OCI-LY7 (cell line): ENCODE data around the gene CLEC16A.

Experiments
- EZH2phosphoT487 ChIP-seq: fragments of 200-600 bp; sonication (generic); IDR thresholded peaks from 2 replicates; pipeline ENCODE4 v1.6.1; 2018; ENCODE audit warnings: low read depth, borderline replicate concordance, mild to moderate bottlenecking, mixed run types, antibody characterized with exemption, low read length, moderate library complexity, mixed read lengths
- TF ChIP-seq, protein P1 (sequence below): fragments of 200-600 bp; sonication (generic); conservative IDR thresholded peaks from 2 replicates; pipeline ENCODE4 v1.5.1; 2014; ENCODE audit warnings: mild to moderate bottlenecking, antibody characterized with exemption, low read length, moderate library complexity, mixed read lengths

GRCh38 chr16:10981697-10982216, 37.4 kb downstream of the CLEC16A start:
- TF ChIP-seq, protein P1, sequence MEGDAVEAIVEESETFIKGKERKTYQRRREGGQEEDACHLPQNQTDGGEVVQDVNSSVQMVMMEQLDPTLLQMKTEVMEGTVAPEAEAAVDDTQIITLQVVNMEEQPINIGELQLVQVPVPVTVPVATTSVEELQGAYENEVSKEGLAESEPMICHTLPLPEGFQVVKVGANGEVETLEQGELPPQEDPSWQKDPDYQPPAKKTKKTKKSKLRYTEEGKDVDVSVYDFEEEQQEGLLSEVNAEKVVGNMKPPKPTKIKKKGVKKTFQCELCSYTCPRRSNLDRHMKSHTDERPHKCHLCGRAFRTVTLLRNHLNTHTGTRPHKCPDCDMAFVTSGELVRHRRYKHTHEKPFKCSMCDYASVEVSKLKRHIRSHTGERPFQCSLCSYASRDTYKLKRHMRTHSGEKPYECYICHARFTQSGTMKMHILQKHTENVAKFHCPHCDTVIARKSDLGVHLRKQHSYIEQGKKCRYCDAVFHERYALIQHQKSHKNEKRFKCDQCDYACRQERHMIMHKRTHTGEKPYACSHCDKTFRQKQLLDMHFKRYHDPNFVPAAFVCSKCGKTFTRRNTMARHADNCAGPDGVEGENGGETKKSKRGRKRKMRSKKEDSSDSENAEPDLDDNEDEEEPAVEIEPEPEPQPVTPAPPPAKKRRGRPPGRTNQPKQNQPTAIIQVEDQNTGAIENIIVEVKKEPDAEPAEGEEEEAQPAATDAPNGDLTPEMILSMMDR: peak; percentile 94
- no peak for TF ChIP-seq EZH2phosphoT487
